AG10803 (cell line): ENCODE results near the gene PRKN.

Source experiments
- DNase-seq: peaks from one replicate; pipeline ENCODE4 v3.0.0; 2010; ENCODE audit warnings: low read depth
- H3K4me3 ChIP-seq: 2 replicates; pipeline ENCODE4 v1.5.1; 2011; ENCODE audit warnings: mild to moderate bottlenecking, low read length, control low read depth
- CTCF ChIP-seq: conservative IDR thresholded peaks from 2 replicates; pipeline ENCODE4 v1.5.1; 2011; ENCODE audit warnings: mild to moderate bottlenecking, low read length, control low read depth, inconsistent platforms

PRKN gene

GRCh38 chr6:161973064-161973463 is 754.5 kb downstream of the PRKN start:
- TF ChIP-seq CTCF = no peak
- no peak overlapping the region for H3K4me3 ChIP-seq
- no peak for DNase-seq

- H3K4me3 ChIP-seq = no peak overlapping the region
- no peak for TF ChIP-seq CTCF
- DNase-seq = no peak
Measured at GRCh38 chr6:161971043-161971442, 756.5 kb downstream of the PRKN start.

GRCh38 chr6:161963634-161964234 is 763.8 kb downstream of the PRKN start:
- TF ChIP-seq CTCF = no peak
- no peak overlapping the region for H3K4me3 ChIP-seq
- DNase-seq = peak; percentile 1

GRCh38 chr6:161963181-161963580 is 764.4 kb downstream of the PRKN start:
- no peak overlapping the region for H3K4me3 ChIP-seq
- DNase-seq = no peak
- no peak for TF ChIP-seq CTCF

- no peak for TF ChIP-seq CTCF
- no peak overlapping the region for H3K4me3 ChIP-seq
- DNase-seq = no peak
Measured at GRCh38 chr6:161961796-161962195, 765.8 kb downstream of the PRKN start.

GRCh38 chr6:161961046-161961445 is 766.5 kb downstream of the PRKN start:
- H3K4me3 ChIP-seq = no peak overlapping the region
- DNase-seq = no peak
- no peak for TF ChIP-seq CTCF

GRCh38 chr6:161959072-161959471 is 768.5 kb downstream of the PRKN start:
- no peak for DNase-seq
- H3K4me3 ChIP-seq = no peak overlapping the region
- TF ChIP-seq CTCF = no peak
